Measurements from ENCODE around the gene EYA2.
"Not testable (repeated sequence)": the region's sequence is repeated elsewhere in the genome, so short reads cannot be mapped to it uniquely, and the experiment has no call there.

Gene EYA2

GRCh38 chr20:47175493-47175892 is 280.9 kb downstream of the EYA2 start:
- DNase-seq (ENCODE audit: low read depth in 2 of 2), result no peak

- not testable (repeated sequence) for DNase-seq (ENCODE audit: low read depth in 2 of 2)
These were observed 281.6 kb downstream of the EYA2 start for GRCh38 chr20:47176217-47176616.

GRCh38 chr20:47178277-47178676 is 283.6 kb downstream of the EYA2 start:
- no peak for DNase-seq (ENCODE audit: low read depth in 2 of 2)

GRCh38 chr20:47178851-47179250 is 284.2 kb downstream of the EYA2 start:
- no peak for DNase-seq (ENCODE audit: low read depth in 2 of 2)

GRCh38 chr20:47179267-47179666 is 284.6 kb downstream of the EYA2 start:
- no peak for DNase-seq (ENCODE audit: low read depth in 2 of 2)

GRCh38 chr20:47181056-47181862 is 286.6 kb downstream of the EYA2 start:
- no peak for DNase-seq (ENCODE audit: low read depth in 2 of 2)

GRCh38 chr20:47183367-47183766 is 288.7 kb downstream of the EYA2 start:
- DNase-seq (ENCODE audit: low read depth in 2 of 2), result no peak

GRCh38 chr20:47187450-47188195 is 293.0 kb downstream of the EYA2 start:
- no peak for DNase-seq (ENCODE audit: low read depth in 2 of 2)

- DNase-seq (ENCODE audit: low read depth in 2 of 2), result no peak
These were observed 293.9 kb downstream of the EYA2 start for GRCh38 chr20:47188540-47188939.

- DNase-seq (ENCODE audit: low read depth in 2 of 2), result no peak
These were observed 294.4 kb downstream of the EYA2 start for GRCh38 chr20:47189060-47189459.

- no peak for DNase-seq (ENCODE audit: low read depth in 2 of 2)
These were observed 296.5 kb downstream of the EYA2 start for GRCh38 chr20:47191074-47191673.

- no peak for DNase-seq (ENCODE audit: low read depth in 2 of 2)
These were observed 297.3 kb downstream of the EYA2 start for GRCh38 chr20:47191956-47192355.

GRCh38 chr20:47195573-47195972 is 300.9 kb downstream of the EYA2 start:
- DNase-seq (ENCODE audit: low read depth in 2 of 2), result no peak

- DNase-seq (ENCODE audit: low read depth in 2 of 2), result peak; percentile 48 to 77
These were observed 301.7 kb downstream of the EYA2 start for GRCh38 chr20:47196091-47197081.

GRCh38 chr20:47198254-47198671 is 303.6 kb downstream of the EYA2 start:
- DNase-seq (ENCODE audit: low read depth in 2 of 2), result peak in 1 of 2 donors; percentile 12

GRCh38 chr20:47198996-47199552 is 304.4 kb downstream of the EYA2 start:
- DNase-seq (ENCODE audit: low read depth in 2 of 2), result no peak

GRCh38 chr20:47201074-47201730 is 306.6 kb downstream of the EYA2 start:
- DNase-seq (ENCODE audit: low read depth in 2 of 2), result no peak

GRCh38 chr20:47202733-47203667 is 308.4 kb downstream of the EYA2 start:
- no peak for DNase-seq (ENCODE audit: low read depth in 2 of 2)

All from stimulated activated CD4-positive, alpha-beta T cell treated with anti-CD3 and anti-CD28 coated beads, Interleukin-1b, Interleukin-23, amount 100 ng/mL, for 4 hours (primary cell).